DOHH2 (cell line): ENCODE results near the gene TAMM41.

Experiments
- EZH2phosphoT487 ChIP-seq: fragments of 200-600 bp; sonication (generic); IDR thresholded peaks from 2 replicates; pipeline ENCODE4 v1.6.1; 2017; ENCODE audit warnings: borderline replicate concordance, mild to moderate bottlenecking, antibody characterized with exemption, low read length, moderate library complexity, mixed read lengths
- TF ChIP-seq, protein P1 (sequence below): fragments of 200-600 bp; sonication (generic); IDR thresholded peaks from one replicate; pipeline ENCODE4 v1.5.1; 2014; ENCODE audit warnings: antibody characterized with exemption, mild to moderate bottlenecking, low read depth, low read length; ENCODE audit not compliant: poor library complexity, severe bottlenecking

DNA sequence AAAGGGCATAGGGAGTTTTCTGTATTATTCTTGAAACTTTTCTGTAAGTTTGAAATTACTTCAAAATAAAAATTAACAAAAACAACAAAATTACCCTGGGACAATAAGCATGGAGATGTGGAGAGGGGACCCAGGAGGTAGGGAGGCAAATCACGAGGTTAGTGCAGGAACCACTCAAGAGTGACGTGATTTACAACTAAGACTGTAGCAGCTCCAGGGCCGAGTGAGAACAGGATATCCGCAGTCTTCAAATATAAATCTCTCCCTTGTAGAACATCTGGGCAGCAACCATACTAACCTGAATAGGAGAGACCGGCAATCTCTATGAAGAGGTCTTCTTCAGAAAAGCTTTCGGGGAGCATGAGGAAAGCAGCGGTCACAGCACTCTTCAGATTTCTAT is 17.3 kb downstream of the TAMM41 start:
- TF ChIP-seq, protein P1, sequence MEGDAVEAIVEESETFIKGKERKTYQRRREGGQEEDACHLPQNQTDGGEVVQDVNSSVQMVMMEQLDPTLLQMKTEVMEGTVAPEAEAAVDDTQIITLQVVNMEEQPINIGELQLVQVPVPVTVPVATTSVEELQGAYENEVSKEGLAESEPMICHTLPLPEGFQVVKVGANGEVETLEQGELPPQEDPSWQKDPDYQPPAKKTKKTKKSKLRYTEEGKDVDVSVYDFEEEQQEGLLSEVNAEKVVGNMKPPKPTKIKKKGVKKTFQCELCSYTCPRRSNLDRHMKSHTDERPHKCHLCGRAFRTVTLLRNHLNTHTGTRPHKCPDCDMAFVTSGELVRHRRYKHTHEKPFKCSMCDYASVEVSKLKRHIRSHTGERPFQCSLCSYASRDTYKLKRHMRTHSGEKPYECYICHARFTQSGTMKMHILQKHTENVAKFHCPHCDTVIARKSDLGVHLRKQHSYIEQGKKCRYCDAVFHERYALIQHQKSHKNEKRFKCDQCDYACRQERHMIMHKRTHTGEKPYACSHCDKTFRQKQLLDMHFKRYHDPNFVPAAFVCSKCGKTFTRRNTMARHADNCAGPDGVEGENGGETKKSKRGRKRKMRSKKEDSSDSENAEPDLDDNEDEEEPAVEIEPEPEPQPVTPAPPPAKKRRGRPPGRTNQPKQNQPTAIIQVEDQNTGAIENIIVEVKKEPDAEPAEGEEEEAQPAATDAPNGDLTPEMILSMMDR: no peak
- TF ChIP-seq EZH2phosphoT487: no peak
